Fibroblast of lung (primary cell): ENCODE measurements around the gene SLC4A2. TPM values are rescaled to one million over a fixed set of nuclear protein-coding genes. Genes with fewer than 3 reads are reported as not detected.

Experiments used
- DNase-seq, 2 donors: peaks; one replicate each; pipeline versions ENCODE4 v3.0.0 to v3.0.0-alpha.2; 2010; ENCODE audit warnings: low read depth in 2 of 2
- H2AFZ ChIP-seq: 2 replicates; pipeline ENCODE4 v1.5.1; 2012; ENCODE audit warnings: low read length, control low read depth, inconsistent platforms
- H3K27ac ChIP-seq: 2 replicates; pipeline ENCODE4 v1.5.1; 2011; ENCODE audit warnings: low read length, control low read depth; ENCODE audit not compliant: insufficient read depth
- H3K27me3 ChIP-seq: 2 replicates; pipeline ENCODE4 v1.5.1; 2011; ENCODE audit warnings: mild to moderate bottlenecking, low read length; ENCODE audit not compliant: control insufficient read depth, insufficient read depth
- H3K36me3 ChIP-seq: 2 replicates; pipeline ENCODE4 v1.5.1; 2011; ENCODE audit warnings: low read length; ENCODE audit not compliant: control insufficient read depth, insufficient read depth
- H3K4me1 ChIP-seq: 2 replicates; pipeline ENCODE4 v1.5.1; 2011; ENCODE audit warnings: low read length; ENCODE audit not compliant: control insufficient read depth, insufficient read depth; ENCODE audit errors: extremely low read depth
- H3K4me2 ChIP-seq: 2 replicates; pipeline ENCODE4 v1.5.1; 2011; ENCODE audit warnings: low read length, control low read depth; ENCODE audit not compliant: insufficient read depth; ENCODE audit errors: extremely low read depth
- H3K4me3 ChIP-seq, 4 experiments: fragments of 200-600 bp in 1 of 4; sonication (generic) in 1 of 4; replicated peaks in 1 of 4; 2 replicates each; pipeline ENCODE4 v1.5.1; 2011 to 2016; ENCODE audit warnings: low read length in 4 of 4, low read depth in 3 of 4, mild to moderate bottlenecking in 3 of 4, control low read depth in 2 of 4, inconsistent platforms in 1 of 4, mixed read lengths in 1 of 4; ENCODE audit not compliant: insufficient read depth in 1 of 4; ENCODE audit errors: control extremely low read depth in 1 of 4
- H3K79me2 ChIP-seq: 2 replicates; pipeline ENCODE4 v1.5.1; 2012; ENCODE audit warnings: mild to moderate bottlenecking, low read length, inconsistent platforms; ENCODE audit not compliant: control insufficient read depth, insufficient read depth
- H3K9ac ChIP-seq: 2 replicates; pipeline ENCODE4 v1.5.1; 2011; ENCODE audit warnings: mild to moderate bottlenecking, low read length, control low read depth; ENCODE audit not compliant: insufficient read depth
- H3K9me3 ChIP-seq: 2 replicates; pipeline ENCODE4 v1.5.1; 2012; ENCODE audit warnings: low read depth, low read length; ENCODE audit not compliant: control insufficient read depth, insufficient read depth
- H4K20me1 ChIP-seq: 2 replicates; pipeline ENCODE4 v1.5.1; 2011; ENCODE audit warnings: low read length; ENCODE audit not compliant: control insufficient read depth, insufficient read depth; ENCODE audit errors: extremely low read depth
- EZH2 ChIP-seq: IDR thresholded peaks from 2 replicates; pipeline ENCODE4 v1.5.1; 2012; ENCODE audit warnings: low read length, control low read depth, mild to moderate bottlenecking; ENCODE audit errors: missing control alignments
- polyA plus RNA-seq, 2 donors: library from polyadenylated mRNA; depleted of rRNA in 1 of 2; stranded (reverse) in 1 of 2; unstranded in 1 of 2; fragments of >200 nt; gene quantifications; 2 replicates each; pipeline ENCODE4 v1.2.1, GENCODE V29; 2011 to 2012; ENCODE audit warnings: missing spikeins in 1 of 2
- total RNA-seq: library from RNA; depleted of rRNA; stranded (reverse); fragments of >200 nt; gene quantifications from 2 replicates; pipeline ENCODE4 v1.2.1, GENCODE V29; 2014
- TF ChIP-seq, protein P1 (sequence below), 2 donors: IDR thresholded peaks in 1 of 2; conservative IDR thresholded peaks in 1 of 2; 1 replicate in 1 of 2; 2 replicates in 1 of 2; pipeline ENCODE4 v1.5.1; 2011 to 2012; ENCODE audit warnings: low read length in 2 of 2, control low read depth in 1 of 2, inconsistent platforms in 1 of 2, low read depth in 1 of 2, mild to moderate bottlenecking in 1 of 2

The SLC4A2 gene
- total and polyA plus RNA-seq, 2 donors (not counting 1 experiment from before 2014, with no cell fraction given), result 30.5 to 61.8 TPM

- peaks cover 36% of the 10 kb centered on the region for H3K27me3 ChIP-seq
- H3K79me2 ChIP-seq, result no peaks in the 10 kb centered on the region
- H3K9ac ChIP-seq, result peak overlapping the region; percentile 37
- no peaks in the 10 kb centered on the region for H3K36me3 ChIP-seq
- H3K4me1 ChIP-seq, result peaks cover 4% of the 10 kb centered on the region
- no peak overlapping the region for H3K4me3 ChIP-seq
- TF ChIP-seq, protein P1, sequence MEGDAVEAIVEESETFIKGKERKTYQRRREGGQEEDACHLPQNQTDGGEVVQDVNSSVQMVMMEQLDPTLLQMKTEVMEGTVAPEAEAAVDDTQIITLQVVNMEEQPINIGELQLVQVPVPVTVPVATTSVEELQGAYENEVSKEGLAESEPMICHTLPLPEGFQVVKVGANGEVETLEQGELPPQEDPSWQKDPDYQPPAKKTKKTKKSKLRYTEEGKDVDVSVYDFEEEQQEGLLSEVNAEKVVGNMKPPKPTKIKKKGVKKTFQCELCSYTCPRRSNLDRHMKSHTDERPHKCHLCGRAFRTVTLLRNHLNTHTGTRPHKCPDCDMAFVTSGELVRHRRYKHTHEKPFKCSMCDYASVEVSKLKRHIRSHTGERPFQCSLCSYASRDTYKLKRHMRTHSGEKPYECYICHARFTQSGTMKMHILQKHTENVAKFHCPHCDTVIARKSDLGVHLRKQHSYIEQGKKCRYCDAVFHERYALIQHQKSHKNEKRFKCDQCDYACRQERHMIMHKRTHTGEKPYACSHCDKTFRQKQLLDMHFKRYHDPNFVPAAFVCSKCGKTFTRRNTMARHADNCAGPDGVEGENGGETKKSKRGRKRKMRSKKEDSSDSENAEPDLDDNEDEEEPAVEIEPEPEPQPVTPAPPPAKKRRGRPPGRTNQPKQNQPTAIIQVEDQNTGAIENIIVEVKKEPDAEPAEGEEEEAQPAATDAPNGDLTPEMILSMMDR (conservative IDR thresholded peaks at IDR 0.05 in 1 of 2, IDR thresholded peaks at IDR 0.05 in 1 of 2; ENCODE audit: low read depth in 1 of 2, low read length in 2 of 2), result peak; percentile 74 to 81
- no peak for TF ChIP-seq EZH2
- no peak overlapping the region for H2AFZ ChIP-seq
- peak; percentile 31 to 32 for DNase-seq
- no peaks in the 10 kb centered on the region for H3K9me3 ChIP-seq
- no peak overlapping the region for H3K27ac ChIP-seq
- peak overlapping the region; percentile 40 for H3K4me2 ChIP-seq
- H4K20me1 ChIP-seq, result no peaks in the 10 kb centered on the region
These were observed 41.4 kb upstream of the SLC4A2 start for GRCh38 chr7:151017953-151018420.

DNA sequence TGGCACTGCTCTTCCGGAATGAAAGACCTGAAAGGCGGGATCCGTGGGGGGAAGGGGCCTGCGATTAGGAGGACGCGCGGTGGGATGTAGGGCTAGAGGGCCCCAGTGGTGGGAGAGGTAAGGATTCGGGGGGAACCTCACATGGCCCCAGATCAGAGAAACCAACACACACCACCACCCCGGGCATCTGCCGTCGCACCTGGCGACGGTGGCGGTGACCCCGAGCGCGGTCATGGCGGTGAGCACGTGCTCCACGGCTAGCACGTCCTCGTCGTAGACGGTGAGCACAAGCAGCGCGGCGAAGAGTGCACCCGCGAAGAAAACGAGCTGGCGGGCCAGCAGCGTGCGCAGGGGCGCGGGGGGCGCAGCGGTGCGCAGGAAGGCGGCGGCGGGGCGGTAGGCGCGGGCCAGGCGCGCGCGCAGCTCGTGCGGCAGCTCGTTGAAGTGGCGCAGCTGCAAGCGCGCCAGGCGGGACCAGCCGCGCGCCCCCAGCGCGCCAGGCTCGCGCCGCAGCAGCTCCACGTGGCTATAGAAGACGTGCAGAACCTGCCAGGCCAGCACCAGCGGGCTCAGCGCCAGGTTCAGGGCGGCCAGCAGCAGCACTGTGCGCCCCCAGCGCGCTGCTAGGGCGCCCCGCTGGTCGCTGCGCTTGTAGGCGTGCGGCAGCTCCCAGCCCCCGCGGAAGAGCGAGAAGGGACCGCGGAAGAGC is 40.8 kb upstream of the SLC4A2 start:
- no peak overlapping the region for H2AFZ ChIP-seq
- no peaks in the 10 kb centered on the region for H3K9me3 ChIP-seq
- H3K4me3 ChIP-seq, result peak overlapping the region in 1 of 4 experiments; percentile 14
- no peak overlapping the region for H3K27ac ChIP-seq
- TF ChIP-seq EZH2, result peak; percentile 88
- TF ChIP-seq, protein P1 (conservative IDR thresholded peaks at IDR 0.05 in 1 of 2, IDR thresholded peaks at IDR 0.05 in 1 of 2; ENCODE audit: low read depth in 1 of 2, low read length in 2 of 2), result no peak
- no peaks in the 10 kb centered on the region for H4K20me1 ChIP-seq
- H3K27me3 ChIP-seq, result peaks cover 36% of the 10 kb centered on the region
- H3K9ac ChIP-seq, result peak overlapping the region; percentile 37
- peaks cover 4% of the 10 kb centered on the region for H3K4me1 ChIP-seq
- no peaks in the 10 kb centered on the region for H3K79me2 ChIP-seq
- peak in 1 of 2 donors; percentile 38 for DNase-seq
- no peaks in the 10 kb centered on the region for H3K36me3 ChIP-seq
- H3K4me2 ChIP-seq, result peak overlapping the region; percentile 40

DNA sequence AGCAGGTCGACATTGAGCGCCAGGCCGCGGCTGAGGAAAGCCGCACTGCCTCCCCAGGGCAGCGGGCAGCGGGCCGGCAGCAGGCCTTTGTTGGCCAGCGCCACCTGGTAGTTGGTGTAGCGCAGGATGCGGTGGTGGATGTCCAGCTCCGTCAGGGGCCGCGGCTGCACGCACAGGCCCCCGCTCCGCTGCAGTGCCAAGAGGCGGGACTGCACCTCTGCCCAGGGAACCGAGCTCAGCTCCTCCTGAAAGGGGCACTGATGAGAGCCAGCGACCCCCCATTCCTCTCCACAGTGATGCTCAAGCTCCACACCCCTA is 40.3 kb upstream of the SLC4A2 start:
- peaks cover 36% of the 10 kb centered on the region for H3K27me3 ChIP-seq
- H3K36me3 ChIP-seq, result no peaks in the 10 kb centered on the region
- TF ChIP-seq EZH2, result peak; percentile 29
- TF ChIP-seq, protein P1 (conservative IDR thresholded peaks at IDR 0.05 in 1 of 2, IDR thresholded peaks at IDR 0.05 in 1 of 2; ENCODE audit: low read depth in 1 of 2, low read length in 2 of 2), result no peak
- no peaks in the 10 kb centered on the region for H4K20me1 ChIP-seq
- no peak overlapping the region for H3K27ac ChIP-seq
- H3K4me3 ChIP-seq, result no peak overlapping the region
- no peak overlapping the region for H2AFZ ChIP-seq
- no peak overlapping the region for H3K9ac ChIP-seq
- no peaks in the 10 kb centered on the region for H3K9me3 ChIP-seq
- no peaks in the 10 kb centered on the region for H3K79me2 ChIP-seq
- peaks cover 4% of the 10 kb centered on the region for H3K4me1 ChIP-seq
- no peak overlapping the region for H3K4me2 ChIP-seq
- no peak for DNase-seq
